Kidney (tissue), 14 donors: Measurements from ENCODE around the gene GFRA4. TPM values are rescaled to one million over a fixed set of nuclear protein-coding genes. Genes with fewer than 3 reads are reported as not detected.

Experiments
- DNase-seq, 5 donors: peaks; one replicate each; pipeline ENCODE4 v3.0.0-alpha.2; 2013 to 2020
- FAIRE-seq: peaks from 2 replicates; lab custom pipeline; 2012; peaks lifted over from hg19 to GRCh38; lab: Jason Lieb, UNC
- H3K27ac ChIP-seq, 2 donors: one replicate each; pipeline ENCODE4 v1.7.0; 2013; ENCODE audit warnings: low read depth in 2 of 2, low read length in 2 of 2, inconsistent platforms in 1 of 2
- H3K27me3 ChIP-seq: one replicate; pipeline ENCODE4 v1.7.1; 2013; ENCODE audit warnings: low read length, inconsistent platforms; ENCODE audit not compliant: control insufficient read depth, insufficient read depth
- H3K36me3 ChIP-seq, 3 donors: one replicate each; pipeline versions ENCODE4 v1.7.0 to v1.7.1; 2013; ENCODE audit warnings: low read length in 3 of 3, control low read depth in 1 of 3, inconsistent platforms in 1 of 3; ENCODE audit not compliant: insufficient read depth in 3 of 3, control insufficient read depth in 2 of 3
- H3K4me1 ChIP-seq, 3 donors: one replicate each; pipeline versions ENCODE4 v1.7.0 to v1.7.1; 2013; ENCODE audit warnings: low read length in 3 of 3, inconsistent platforms in 1 of 3, low read depth in 1 of 3; ENCODE audit not compliant: control insufficient read depth in 2 of 3, insufficient read depth in 2 of 3
- H3K4me3 ChIP-seq, 3 donors: one replicate each; pipeline versions ENCODE4 v1.7.0 to v1.8.1; 2013; ENCODE audit warnings: low read length in 3 of 3, control low read depth in 1 of 3, inconsistent platforms in 1 of 3
- H3K9ac ChIP-seq, 3 donors: one replicate each; pipeline versions ENCODE4 v1.7.0 to v1.7.1; 2013; ENCODE audit warnings: low read length in 3 of 3, control low read depth in 1 of 3, inconsistent platforms in 1 of 3
- H3K9me3 ChIP-seq, 3 donors: one replicate each; pipeline versions ENCODE4 v1.7.0 to v1.7.1; 2013; ENCODE audit warnings: low read length in 3 of 3, control low read depth in 1 of 3, inconsistent platforms in 1 of 3; ENCODE audit not compliant: control insufficient read depth in 2 of 3, insufficient read depth in 1 of 3
- intact Hi-C: fragments of 100-400 bp; cut with DNase I; formaldehyde crosslinking; loops from one replicate; pipeline ENCODE4 v1.11.1; 2022
- polyA plus RNA-seq: library from polyadenylated mRNA; stranded (reverse); fragments of 350-450 nt; fragmentation: Illumina TruSeq; extraction: RNeasy Lipid Tissue Mini Kit (QIAGEN cat#74804); gene quantifications from one replicate; pipeline ENCODE4 v1.2.3, GENCODE V29; 2014; ENCODE audit warnings: low read depth, low replicate concordance; ENCODE audit not compliant: insufficient read depth
- total RNA-seq: library from RNA; stranded (reverse); fragmentation: NEBNext Ultra II Directional; extraction: Animal tissue kit (Norgen Biotek cat#: 25700); gene quantifications from one replicate; pipeline ENCODE4 v1.2.1, GENCODE V29; 2021
- TF ChIP-seq, protein P1 (sequence below): IDR thresholded peaks from 3 replicates; pipeline ENCODE4 v1.5.1; 2012; ENCODE audit warnings: mild to moderate bottlenecking, moderate library complexity, borderline replicate concordance; ENCODE audit not compliant: insufficient read depth; ENCODE audit errors: extremely low read depth
- donor health status: control.
- donor health status: control.
- donor health status: control.
- donor health status: control.
- donor health status: control.
- donor health status: DM: yes; HTN: yes; CAD: no.
- donor health status: Normal renal cell carcinoma (clear cell type).

The GFRA4 gene
- total and polyA plus RNA-seq, 2 donors from 2014 or later = 0.56 TPM; not detected in 1

DNA sequence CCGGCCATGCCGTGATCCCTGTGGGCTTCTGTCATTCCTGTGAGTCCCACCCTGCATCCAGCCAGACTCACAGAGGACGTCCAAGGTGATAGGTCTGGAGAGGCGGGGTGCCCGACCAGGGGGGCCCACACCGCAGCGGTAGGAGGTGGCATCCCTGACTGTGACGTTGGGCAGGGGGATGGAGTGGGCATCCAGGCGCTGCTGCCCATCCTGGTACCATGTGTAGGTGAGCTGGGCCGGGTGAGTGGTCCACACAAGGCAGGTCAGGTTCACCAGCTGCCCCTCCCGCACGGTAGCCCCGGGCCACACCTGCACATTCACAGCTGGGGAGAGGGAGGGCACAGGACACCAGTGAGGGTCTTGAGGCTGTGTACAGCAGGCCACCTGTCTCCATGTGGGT, 30.2 kb upstream of the GFRA4 start:
- no peak overlapping the region for H3K4me3 ChIP-seq
- TF ChIP-seq, protein P1, sequence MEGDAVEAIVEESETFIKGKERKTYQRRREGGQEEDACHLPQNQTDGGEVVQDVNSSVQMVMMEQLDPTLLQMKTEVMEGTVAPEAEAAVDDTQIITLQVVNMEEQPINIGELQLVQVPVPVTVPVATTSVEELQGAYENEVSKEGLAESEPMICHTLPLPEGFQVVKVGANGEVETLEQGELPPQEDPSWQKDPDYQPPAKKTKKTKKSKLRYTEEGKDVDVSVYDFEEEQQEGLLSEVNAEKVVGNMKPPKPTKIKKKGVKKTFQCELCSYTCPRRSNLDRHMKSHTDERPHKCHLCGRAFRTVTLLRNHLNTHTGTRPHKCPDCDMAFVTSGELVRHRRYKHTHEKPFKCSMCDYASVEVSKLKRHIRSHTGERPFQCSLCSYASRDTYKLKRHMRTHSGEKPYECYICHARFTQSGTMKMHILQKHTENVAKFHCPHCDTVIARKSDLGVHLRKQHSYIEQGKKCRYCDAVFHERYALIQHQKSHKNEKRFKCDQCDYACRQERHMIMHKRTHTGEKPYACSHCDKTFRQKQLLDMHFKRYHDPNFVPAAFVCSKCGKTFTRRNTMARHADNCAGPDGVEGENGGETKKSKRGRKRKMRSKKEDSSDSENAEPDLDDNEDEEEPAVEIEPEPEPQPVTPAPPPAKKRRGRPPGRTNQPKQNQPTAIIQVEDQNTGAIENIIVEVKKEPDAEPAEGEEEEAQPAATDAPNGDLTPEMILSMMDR = no peak
- intact Hi-C loops = no loop called here

DNA sequence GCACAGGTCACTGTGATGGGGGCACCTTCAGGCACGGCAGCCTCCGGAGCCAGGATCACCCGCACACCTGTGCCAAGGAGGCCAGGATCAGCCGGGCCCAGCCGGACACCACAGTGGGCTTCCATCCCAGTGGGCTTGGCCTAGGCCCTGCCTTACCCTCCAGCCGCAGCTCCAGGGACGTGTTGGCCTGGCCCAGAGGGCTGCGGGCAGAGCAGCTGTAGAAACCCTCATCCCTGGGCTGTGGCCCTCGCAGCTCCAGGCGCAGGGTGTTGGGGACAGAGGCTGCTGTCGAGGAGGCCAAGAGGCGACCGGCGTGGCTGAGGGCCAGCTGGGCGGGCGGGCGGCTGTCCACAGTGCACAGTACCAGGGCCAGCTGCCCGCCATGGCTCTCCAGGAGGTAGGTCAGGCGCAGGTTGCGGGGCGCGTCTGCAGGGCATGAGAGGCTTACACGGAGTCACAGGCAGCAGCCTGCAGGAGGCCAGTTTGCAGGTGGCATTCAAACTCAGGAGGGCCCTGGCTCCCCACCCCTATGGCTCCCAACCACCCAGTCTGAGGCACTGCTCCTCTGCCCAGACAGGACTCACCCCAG, 29.6 kb upstream of the GFRA4 start:
- H3K4me1 ChIP-seq = no peaks in the 10 kb centered on the region

More for the DNA sequence above, 30.2 kb upstream of the GFRA4 start:
- H3K9me3 ChIP-seq = no peaks in the 10 kb centered on the region
- FAIRE-seq (no peak), DNase-seq (peak in 1 of 5 donors; percentile 63)
- no peak overlapping the region for H3K27ac ChIP-seq
- no peaks in the 10 kb centered on the region for H3K4me1 ChIP-seq
- no peaks in the 10 kb centered on the region for H3K27me3 ChIP-seq
- no peaks in the 10 kb centered on the region for H3K36me3 ChIP-seq
- H3K9ac ChIP-seq = no peak overlapping the region

DNA sequence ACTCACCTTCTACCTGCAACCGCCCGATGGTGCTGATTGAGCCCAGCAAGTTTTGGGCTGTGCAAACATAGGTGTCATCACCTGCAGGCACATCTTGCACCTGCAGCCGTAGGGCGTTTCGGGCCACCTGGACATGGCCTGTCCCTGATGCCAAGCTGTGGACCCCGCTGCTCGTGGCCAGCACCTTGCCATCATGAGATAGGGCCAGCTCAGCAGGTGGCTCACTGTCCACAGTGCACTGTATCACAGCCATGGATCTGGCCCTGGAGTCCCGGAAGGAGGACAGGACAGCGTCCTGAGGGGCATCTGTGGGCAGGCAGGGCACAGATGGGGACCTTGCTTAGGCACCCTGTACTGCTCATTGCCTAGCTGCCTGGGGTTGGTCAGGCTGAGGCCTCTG, 28.7 kb upstream of the GFRA4 start:
- Histone ChIP-seq H3K9ac (no peak overlapping the region), H3K9me3 (no peaks in the 10 kb centered on the region), H3K27me3 (no peaks in the 10 kb centered on the region), H3K4me3 (no peak overlapping the region), H3K36me3 (no peaks in the 10 kb centered on the region), H3K27ac (no peak overlapping the region), H3K4me1 (no peaks in the 10 kb centered on the region)
- DNase-seq = peak in 1 of 5 donors; percentile 63
- TF ChIP-seq, protein P1 = no peak
- intact Hi-C loops = no loop called here
- FAIRE-seq = no peak

More for the DNA sequence above, 29.6 kb upstream of the GFRA4 start:
- H3K27me3 ChIP-seq = no peaks in the 10 kb centered on the region
- H3K27ac ChIP-seq = no peak overlapping the region
- H3K9ac ChIP-seq = no peak overlapping the region
- DNase-seq (no peak), FAIRE-seq (no peak)
- H3K36me3 ChIP-seq = no peaks in the 10 kb centered on the region
- intact Hi-C loops = no loop called here
- TF ChIP-seq, protein P1 = no peak
- H3K4me3 ChIP-seq = no peak overlapping the region
- no peaks in the 10 kb centered on the region for H3K9me3 ChIP-seq
